ENCODE measurements around the gene APOA4.

DNA sequence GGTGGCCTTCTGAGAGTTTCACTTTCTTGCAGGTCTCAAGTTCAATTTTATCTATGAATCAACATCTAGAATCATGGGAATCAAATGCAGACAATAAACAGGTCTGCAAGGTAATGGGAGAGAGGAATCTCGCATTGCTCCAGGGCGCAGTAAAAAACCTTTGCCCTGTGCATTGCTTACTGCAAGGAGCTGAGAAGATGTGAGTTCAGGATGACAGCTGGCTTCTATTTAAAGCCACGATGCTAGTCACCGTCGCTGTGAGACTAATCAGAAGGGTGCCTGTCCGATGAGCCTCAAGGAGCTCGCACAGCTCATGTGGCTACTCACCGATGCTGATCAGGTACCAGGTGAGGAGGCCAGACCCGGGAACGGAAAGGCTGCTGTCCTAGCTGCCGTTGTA is 44.5 kb upstream of the APOA4 start:
- TF ChIP-seq, protein P1, sequence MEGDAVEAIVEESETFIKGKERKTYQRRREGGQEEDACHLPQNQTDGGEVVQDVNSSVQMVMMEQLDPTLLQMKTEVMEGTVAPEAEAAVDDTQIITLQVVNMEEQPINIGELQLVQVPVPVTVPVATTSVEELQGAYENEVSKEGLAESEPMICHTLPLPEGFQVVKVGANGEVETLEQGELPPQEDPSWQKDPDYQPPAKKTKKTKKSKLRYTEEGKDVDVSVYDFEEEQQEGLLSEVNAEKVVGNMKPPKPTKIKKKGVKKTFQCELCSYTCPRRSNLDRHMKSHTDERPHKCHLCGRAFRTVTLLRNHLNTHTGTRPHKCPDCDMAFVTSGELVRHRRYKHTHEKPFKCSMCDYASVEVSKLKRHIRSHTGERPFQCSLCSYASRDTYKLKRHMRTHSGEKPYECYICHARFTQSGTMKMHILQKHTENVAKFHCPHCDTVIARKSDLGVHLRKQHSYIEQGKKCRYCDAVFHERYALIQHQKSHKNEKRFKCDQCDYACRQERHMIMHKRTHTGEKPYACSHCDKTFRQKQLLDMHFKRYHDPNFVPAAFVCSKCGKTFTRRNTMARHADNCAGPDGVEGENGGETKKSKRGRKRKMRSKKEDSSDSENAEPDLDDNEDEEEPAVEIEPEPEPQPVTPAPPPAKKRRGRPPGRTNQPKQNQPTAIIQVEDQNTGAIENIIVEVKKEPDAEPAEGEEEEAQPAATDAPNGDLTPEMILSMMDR (IDR thresholded peaks at IDR 0.05; ENCODE audit: insufficient read depth, low read length, poor library complexity, severe bottlenecking): no peak
- no peak for TF ChIP-seq EZH2phosphoT487 (conservative IDR thresholded peaks at IDR 0.05; ENCODE audit: low read length)
